ENCODE results near the gene IRX1. TPM values are rescaled to one million over a fixed set of nuclear protein-coding genes. Genes with fewer than 3 reads are reported as not detected.

Gene IRX1
- total and polyA plus RNA-seq, 2 of the 13 experiments (the other 11 are each of a cell fraction or from before 2014, with no cell fraction given), result not detected

DNA sequence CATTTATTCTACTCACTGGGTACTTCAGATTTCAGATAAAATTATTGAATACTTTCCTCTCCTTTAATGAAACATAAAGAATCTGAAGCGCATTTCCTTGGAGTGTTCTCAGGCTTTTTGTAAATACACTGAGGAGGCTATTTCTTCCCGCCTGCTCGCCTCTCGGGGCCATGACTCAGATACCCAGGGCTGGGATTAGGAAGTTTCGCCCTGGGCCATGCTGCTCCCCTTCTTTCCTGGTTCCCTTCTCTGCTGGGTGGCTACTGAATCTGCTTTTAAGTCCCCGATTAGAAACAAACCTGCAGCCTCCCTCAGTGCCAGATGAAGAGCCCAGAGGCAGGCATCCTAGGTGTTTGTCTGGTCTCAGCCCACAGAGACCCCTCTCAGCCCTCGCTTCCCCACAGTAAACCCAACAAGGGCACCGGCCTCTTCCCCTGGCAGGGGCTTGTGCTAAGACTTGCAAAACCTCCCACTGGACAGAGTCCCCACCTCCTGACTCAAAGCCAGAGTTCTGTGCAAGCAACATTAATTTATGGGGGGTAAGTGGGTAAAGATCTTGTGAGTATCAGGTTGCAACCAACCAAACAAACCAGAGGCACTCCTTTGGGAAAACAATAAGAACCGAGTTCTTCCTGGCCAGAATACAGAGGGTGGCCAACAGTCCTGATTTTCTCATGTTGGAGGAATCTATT lies 30.7 kb upstream of the IRX1 start:
- no peak overlapping the region for H2AFZ ChIP-seq (ENCODE audit: low read length)
- H3K36me3 ChIP-seq (replicated peaks in 1 of 2; ENCODE audit: control insufficient read depth in 1 of 2, insufficient read depth in 2 of 2, low read length in 2 of 2), result no peaks in the 10 kb centered on the region
- CTCF ChIA-PET (ENCODE audit: low intra/inter-chr PET ratio, low total read pairs), result no interaction called here
- H3K27me3 ChIP-seq (ENCODE audit: control insufficient read depth in 1 of 2, insufficient read depth in 2 of 2, low read length in 2 of 2), result no peaks in the 10 kb centered on the region
- H4K20me1 ChIP-seq (ENCODE audit: insufficient read depth, low read length), result no peaks in the 10 kb centered on the region
- in situ Hi-C loops (cut with HindIII; ENCODE audit: extremely low pct_ligation_motif_present, low pct_unique_long_range_greater_than_20kb) (no loop called here), intact Hi-C loops (cut with micrococcal nuclease; ENCODE audit: unreplicated experiment) (no loop called here)
- FAIRE-seq (no peak), DNase-seq (ENCODE audit: low spot score) (no peak), ATAC-seq (no peak)
- no peak for TF ChIP-seq LCORL (IDR thresholded peaks at IDR 0.05)
- no peak for TF ChIP-seq LCORL (CRISPR knock-in tag; IDR thresholded peaks at IDR 0.05)
- TF ChIP-seq, protein P1, sequence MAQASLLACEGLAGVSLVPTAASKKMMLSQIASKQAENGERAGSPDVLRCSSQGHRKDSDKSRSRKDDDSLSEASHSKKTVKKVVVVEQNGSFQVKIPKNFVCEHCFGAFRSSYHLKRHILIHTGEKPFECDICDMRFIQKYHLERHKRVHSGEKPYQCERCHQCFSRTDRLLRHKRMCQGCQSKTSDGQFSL (CRISPR knock-in tag; IDR thresholded peaks at IDR 0.05), result no peak
- TF ChIP-seq THYN1 (CRISPR knock-in tag; IDR thresholded peaks at IDR 0.05; ENCODE audit: borderline replicate concordance, low read depth), result no peak
- no peak for TF ChIP-seq TBX3 (IDR thresholded peaks at IDR 0.05; ENCODE audit: borderline replicate concordance)
- TF ChIP-seq ZNF253 (CRISPR knock-in tag; IDR thresholded peaks at IDR 0.05; ENCODE audit: borderline replicate concordance), result no peak
- no peak for TF ChIP-seq CCAR2 (optimal IDR thresholded peaks at IDR 0.05; ENCODE audit: low read depth, low read length)
- TF ChIP-seq, protein P2, sequence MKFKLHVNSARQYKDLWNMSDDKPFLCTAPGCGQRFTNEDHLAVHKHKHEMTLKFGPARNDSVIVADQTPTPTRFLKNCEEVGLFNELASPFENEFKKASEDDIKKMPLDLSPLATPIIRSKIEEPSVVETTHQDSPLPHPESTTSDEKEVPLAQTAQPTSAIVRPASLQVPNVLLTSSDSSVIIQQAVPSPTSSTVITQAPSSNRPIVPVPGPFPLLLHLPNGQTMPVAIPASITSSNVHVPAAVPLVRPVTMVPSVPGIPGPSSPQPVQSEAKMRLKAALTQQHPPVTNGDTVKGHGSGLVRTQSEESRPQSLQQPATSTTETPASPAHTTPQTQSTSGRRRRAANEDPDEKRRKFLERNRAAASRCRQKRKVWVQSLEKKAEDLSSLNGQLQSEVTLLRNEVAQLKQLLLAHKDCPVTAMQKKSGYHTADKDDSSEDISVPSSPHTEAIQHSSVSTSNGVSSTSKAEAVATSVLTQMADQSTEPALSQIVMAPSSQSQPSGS (CRISPR knock-in tag; IDR thresholded peaks at IDR 0.05), result no peak
- TF ChIP-seq ZNF672 (CRISPR knock-in tag; IDR thresholded peaks at IDR 0.05), result no peak
- TF ChIP-seq HOXA5 (CRISPR knock-in tag; IDR thresholded peaks at IDR 0.05), result no peak
- no peak overlapping the region for H3K4me3 ChIP-seq (replicated peaks in 1 of 3; ENCODE audit: insufficient read depth in 1 of 3, low read depth in 2 of 3, low read length in 3 of 3)
- no peak overlapping the region for H3K9ac ChIP-seq (ENCODE audit: insufficient read depth, low read depth, low read length)
- H3K79me2 ChIP-seq (ENCODE audit: insufficient read depth, low read length), result no peaks in the 10 kb centered on the region
- H3K27ac ChIP-seq (ENCODE audit: extremely low read length, insufficient read depth, low read length), result no peak overlapping the region
- H3K4me2 ChIP-seq (ENCODE audit: low read depth, low read length), result no peak overlapping the region
- 7% methylated on average over 8 of the region's 9 CpGs for WGBS (ENCODE audit: low lambda C conversion rate)
- no peaks in the 10 kb centered on the region for H3K4me1 ChIP-seq (ENCODE audit: insufficient read depth, low read length)
- BruUV-seq (replicated peaks), result no TSS peak
- peaks cover 33% of the 10 kb centered on the region for H3K9me3 ChIP-seq (ENCODE audit: low read length)
- POLR2A ChIA-PET, result no interaction called here

Data from HepG2 (cell line).